GM21423 (cell line): ENCODE results near the gene IFNA2.
A peak's percentile ranks its signal among the peaks of the same experiment; 100 is the strongest.
"Not testable (repeated sequence)": the region's sequence is repeated elsewhere in the genome, so short reads cannot be mapped to it uniquely, and the experiment has no call there.

ENCODE experiments used
- ATAC-seq: cut with Tn5 transposase; IDR thresholded peaks from one replicate; pipeline ENCODE4 v1.9.1; 2021; ENCODE audit warnings: mild to moderate bottlenecking, moderate library complexity; ENCODE audit not compliant: unreplicated experiment

Gene IFNA2

DNA sequence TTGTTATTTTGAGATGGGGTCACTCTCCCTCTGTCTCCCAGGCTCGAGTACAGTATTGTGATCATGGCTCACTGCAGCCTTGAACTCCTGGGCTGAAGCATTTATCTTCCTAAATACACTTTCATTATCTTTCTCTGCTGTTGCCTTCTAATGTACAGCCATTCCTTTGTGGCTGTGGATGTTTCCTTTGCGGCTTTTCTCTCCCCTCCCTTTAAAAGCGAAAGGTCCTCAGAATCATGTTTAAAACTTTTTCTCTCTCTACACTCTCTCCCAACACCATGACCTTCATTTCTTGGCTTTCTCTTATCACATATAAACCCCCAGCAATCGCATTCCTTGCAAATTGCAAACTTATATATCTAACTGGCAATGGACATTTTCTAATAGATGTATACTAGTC lies 1.6 kb downstream of the IFNA2 start:
- no peak for ATAC-seq

- peak; percentile 97 for ATAC-seq
Measured at GRCh38 chr9:21381448-21382339, 3.5 kb downstream of the IFNA2 start.

DNA sequence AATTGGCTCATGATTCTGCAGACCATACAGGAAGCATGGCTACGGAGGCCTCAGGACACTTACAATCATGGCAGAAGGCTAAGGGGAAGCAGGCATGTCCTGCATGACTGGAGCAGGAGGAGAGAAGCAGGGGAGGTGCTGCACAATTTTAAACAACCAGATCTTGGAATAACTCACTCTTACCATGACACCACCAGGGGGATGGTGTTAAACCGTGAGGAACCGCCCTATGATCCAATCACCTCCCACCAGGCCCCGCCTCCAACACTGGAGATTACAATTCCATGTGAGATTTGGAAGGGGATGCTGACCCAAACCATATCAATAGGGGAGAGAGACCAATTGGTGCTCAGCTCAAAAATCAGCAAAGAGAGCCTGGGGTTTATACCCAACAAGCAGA lies 13.7 kb downstream of the IFNA2 start:
- ATAC-seq: not testable (repeated sequence)

GRCh38 chr9:21367957-21368356 lies 17.2 kb downstream of the IFNA2 start, which contains the start of gene IFNA13:
Gene IFNA13 (minus strand): TSS chr9:21368057. CDS start chr9:21368010, 47 bp downstream.
- ATAC-seq: no peak

DNA sequence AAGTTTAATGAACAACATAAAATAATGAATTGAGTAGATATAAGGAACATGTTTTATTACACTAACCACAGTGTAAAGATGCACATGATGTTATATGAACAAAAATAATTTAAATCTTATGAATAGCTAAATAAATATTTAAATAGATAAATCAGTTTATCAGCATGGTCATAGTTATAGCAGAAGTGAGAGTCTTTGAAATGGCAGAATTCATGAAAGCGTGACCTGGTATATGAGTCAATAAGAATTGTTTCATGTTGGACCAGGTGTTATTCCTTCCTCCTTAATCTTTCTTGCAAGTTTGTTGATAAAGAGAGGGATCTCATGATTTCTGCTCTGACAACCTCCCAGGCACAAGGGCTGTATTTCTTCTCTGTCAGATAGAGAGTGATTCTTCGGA lies 18.0 kb downstream of the IFNA2 start:
- ATAC-seq: peak; percentile 89

GRCh38 chr9:21362287-21362686 lies 22.9 kb downstream of the IFNA2 start:
- ATAC-seq: no peak

DNA sequence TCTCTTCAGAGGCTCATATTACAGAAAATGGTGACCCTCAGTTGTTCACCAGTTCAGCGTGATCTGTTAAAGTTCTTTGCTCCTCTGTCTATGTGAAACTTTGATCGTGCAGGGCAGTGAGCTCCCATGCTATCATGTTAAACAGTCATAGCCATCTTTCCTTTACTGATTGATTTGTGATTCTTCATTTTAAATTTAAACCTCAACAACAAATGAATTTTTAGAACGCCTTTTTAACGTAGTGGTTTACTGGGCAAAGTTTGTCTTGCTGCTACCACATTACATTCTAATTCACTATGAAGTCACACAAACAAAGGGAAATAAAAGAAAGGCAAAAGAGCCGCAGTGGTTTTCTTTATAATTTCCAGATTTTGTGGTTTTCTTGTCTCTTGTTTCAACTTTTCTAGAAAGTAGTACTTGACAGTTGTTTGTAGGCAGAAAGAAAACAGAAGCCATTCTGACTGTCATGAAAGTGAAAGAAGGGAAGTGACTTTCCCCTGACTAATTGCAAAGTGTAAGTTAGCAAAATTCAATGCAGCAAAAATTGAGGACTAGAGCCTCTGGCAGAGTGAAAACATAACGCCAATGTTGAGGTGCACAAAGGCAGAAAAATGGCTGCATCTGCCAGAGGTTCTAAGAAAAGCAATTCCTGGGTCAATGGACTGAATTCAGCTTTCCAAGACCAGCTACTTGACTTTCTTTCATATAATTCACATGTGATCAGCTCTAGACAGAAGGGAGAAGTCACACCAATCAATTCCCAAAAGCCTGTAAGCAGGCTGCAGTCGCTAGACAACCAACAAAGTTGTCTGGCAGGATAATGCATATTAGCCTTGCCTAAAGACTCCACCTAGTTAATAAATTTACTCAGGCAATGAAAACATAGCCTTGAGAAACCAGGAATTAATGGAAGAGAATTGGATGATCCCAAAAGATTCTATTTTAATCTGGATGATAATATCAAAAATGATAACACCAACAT lies 27.4 kb downstream of the IFNA2 start:
- peak; percentile 87 for ATAC-seq

DNA sequence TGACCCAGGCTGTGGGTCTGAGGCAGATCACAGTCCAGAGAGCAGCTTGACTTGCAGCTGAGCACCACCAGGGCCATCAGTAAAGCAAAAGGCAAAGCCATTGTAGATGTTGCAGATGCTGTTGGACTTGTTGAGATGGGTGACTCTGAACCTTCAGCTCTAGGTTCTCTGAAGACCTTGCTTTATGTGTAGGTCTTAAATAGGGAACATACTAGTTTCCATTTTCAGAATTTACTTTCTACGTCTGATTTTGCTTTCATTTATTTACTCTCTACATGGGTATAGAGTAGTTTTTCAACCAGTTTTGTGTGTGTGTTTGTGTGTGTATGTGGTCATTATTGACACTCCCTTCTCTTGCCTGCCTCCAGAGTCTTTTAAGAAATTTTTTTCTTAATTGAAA lies 34.4 kb downstream of the IFNA2 start, which contains the start of gene IFNA6:
Gene IFNA6, minus strand, starts transcription at position 101 of the 400 bp plus-strand sequence. Its CDS starts 0 bp downstream, at position 101.
- ATAC-seq: no peak

GRCh38 chr9:21348430-21348970 lies 36.7 kb downstream of the IFNA2 start:
- ATAC-seq: no peak

DNA sequence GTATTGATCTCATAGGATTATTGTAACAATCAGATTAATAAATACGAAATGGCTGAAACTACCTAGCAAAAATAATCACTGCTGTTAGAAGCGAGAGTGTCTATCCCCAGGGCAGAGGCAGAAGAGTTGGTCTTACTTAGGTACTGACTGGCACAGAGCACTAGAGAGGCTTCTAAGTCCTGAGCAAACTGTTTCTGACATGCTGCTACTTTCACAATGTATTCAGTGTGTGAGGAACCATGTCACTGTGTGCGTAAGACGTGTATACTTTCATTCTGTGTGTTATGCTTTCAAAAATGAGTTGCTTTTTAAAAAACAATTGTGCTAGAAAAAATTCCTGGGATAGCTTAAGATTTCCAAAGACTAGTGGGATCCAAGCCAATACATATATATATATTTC lies 44.5 kb downstream of the IFNA2 start:
- no peak for ATAC-seq

GRCh38 chr9:21336457-21336856 lies 48.7 kb downstream of the IFNA2 start:
- ATAC-seq: no peak

GRCh38 chr9:21334701-21335632 lies 50.2 kb downstream of the IFNA2 start, which contains the start of gene KLHL9:
Gene KLHL9 (minus strand): TSS chr9:21335404. CDS start chr9:21334859, 545 bp downstream.
- peak; percentile 84 for ATAC-seq
